H9 (cell line): ENCODE results near the gene ZNF341. TPM values are rescaled to one million over a fixed set of nuclear protein-coding genes. Genes with fewer than 3 reads are reported as not detected.

ENCODE experiments used
- DNase-seq: peaks from one replicate; pipeline ENCODE4 v3.0.0-alpha.2; 2017
- H2AFZ ChIP-seq: one replicate; pipeline ENCODE4 v1.6.1; 2013; ENCODE audit warnings: mild to moderate bottlenecking, low read length, control low read depth, moderate library complexity
- H2AK5ac ChIP-seq: 2 replicates; pipeline ENCODE4 v1.6.1; 2013; ENCODE audit warnings: low read length, control low read depth, mixed read lengths; ENCODE audit not compliant: insufficient read length
- H2BK120ac ChIP-seq: one replicate; pipeline ENCODE4 v1.6.1; 2013; ENCODE audit warnings: low read depth, mild to moderate bottlenecking, low read length, control low read depth, inconsistent platforms; ENCODE audit not compliant: poor library complexity, severe bottlenecking
- H2BK12ac ChIP-seq: 2 replicates; pipeline ENCODE4 v1.6.1; 2013; ENCODE audit warnings: low read length, control low read depth, mixed read lengths, low read depth; ENCODE audit not compliant: insufficient read length
- H2BK15ac ChIP-seq: 2 replicates; pipeline ENCODE4 v1.6.1; 2013; ENCODE audit warnings: low read depth, low read length, control low read depth
- H2BK20ac ChIP-seq: one replicate; pipeline ENCODE4 v1.6.1; 2013; ENCODE audit warnings: low read depth, mild to moderate bottlenecking, low read length, control low read depth, inconsistent platforms; ENCODE audit not compliant: poor library complexity, severe bottlenecking
- H2BK5ac ChIP-seq: 2 replicates; pipeline ENCODE4 v1.6.1; 2013; ENCODE audit warnings: low read length, control low read depth, mixed read lengths; ENCODE audit not compliant: insufficient read length
- H3K14ac ChIP-seq: 2 replicates; pipeline ENCODE4 v1.6.1; 2013; ENCODE audit warnings: low read length, control low read depth; ENCODE audit not compliant: insufficient read depth
- H3K18ac ChIP-seq: 2 replicates; pipeline ENCODE4 v1.6.1; 2013; ENCODE audit warnings: low read depth, mild to moderate bottlenecking, mixed read lengths, low read length, control low read depth; ENCODE audit not compliant: insufficient read length
- H3K23ac ChIP-seq: 2 replicates; pipeline ENCODE4 v1.6.1; 2013; ENCODE audit warnings: low read length, control low read depth, mixed read lengths, low read depth; ENCODE audit not compliant: insufficient read length
- H3K23me2 ChIP-seq: 2 replicates; pipeline ENCODE4 v1.6.1; 2013; ENCODE audit warnings: low read depth, mild to moderate bottlenecking, mixed read lengths, low read length, control low read depth; ENCODE audit not compliant: insufficient read length, poor library complexity, severe bottlenecking
- H3K27ac ChIP-seq: 2 replicates; pipeline ENCODE4 v1.5.1; 2013; ENCODE audit warnings: low read length, control low read depth, mixed read lengths, low read depth; ENCODE audit not compliant: insufficient read length
- H3K27me3 ChIP-seq: 2 replicates; pipeline ENCODE4 v1.6.1; 2013; ENCODE audit warnings: low read length, control low read depth, inconsistent platforms; ENCODE audit not compliant: insufficient read depth
- H3K4ac ChIP-seq: 2 replicates; pipeline ENCODE4 v1.6.1; 2013; ENCODE audit warnings: low read depth, mild to moderate bottlenecking, control low read depth, inconsistent platforms, low read length, moderate library complexity
- H3K4me1 ChIP-seq: 2 replicates; pipeline ENCODE4 v1.6.1; 2013; ENCODE audit warnings: low read length, control low read depth, inconsistent platforms; ENCODE audit not compliant: insufficient read depth
- H3K4me2 ChIP-seq: 2 replicates; pipeline ENCODE4 v1.6.1; 2013; ENCODE audit warnings: low read length, control low read depth, mixed read lengths; ENCODE audit not compliant: insufficient read length, insufficient read depth
- H3K56ac ChIP-seq: 2 replicates; pipeline ENCODE4 v1.6.1; 2013; ENCODE audit warnings: low read depth, mild to moderate bottlenecking, mixed read lengths, low read length, control low read depth; ENCODE audit not compliant: insufficient read length
- H3K79me1 ChIP-seq: 2 replicates; pipeline ENCODE4 v1.6.1; 2013; ENCODE audit warnings: low read depth, mild to moderate bottlenecking, moderate library complexity, low read length, control low read depth, inconsistent platforms; ENCODE audit not compliant: insufficient read depth, poor library complexity, severe bottlenecking
- H3K79me2 ChIP-seq: 2 replicates; pipeline ENCODE4 v1.6.1; 2013; ENCODE audit warnings: low read length, control low read depth, inconsistent platforms; ENCODE audit not compliant: insufficient read depth
- H3K9ac ChIP-seq: 2 replicates; pipeline ENCODE4 v1.6.1; 2013; ENCODE audit warnings: low read length, control low read depth, mixed read lengths; ENCODE audit not compliant: insufficient read length; ENCODE audit errors: extremely low read depth
- H3K9me3 ChIP-seq: one replicate; pipeline ENCODE4 v1.6.1; 2013; ENCODE audit warnings: low read depth, low read length, inconsistent platforms; ENCODE audit not compliant: control insufficient read depth
- H3T11ph ChIP-seq: one replicate; pipeline ENCODE4 v1.6.1; 2013; ENCODE audit warnings: mild to moderate bottlenecking, low read length, control low read depth, inconsistent platforms
- H4K20me1 ChIP-seq: one replicate; pipeline ENCODE4 v1.6.1; 2013; ENCODE audit not compliant: control insufficient read depth, insufficient read length, insufficient read depth
- H4K5ac ChIP-seq: 2 replicates; pipeline ENCODE4 v1.6.1; 2013; ENCODE audit warnings: low read depth, mild to moderate bottlenecking, mixed read lengths, low read length, control low read depth; ENCODE audit not compliant: insufficient read length
- H4K8ac ChIP-seq: replicated peaks from 2 replicates; pipeline ENCODE4 v1.6.1; 2013; ENCODE audit warnings: low read length, control low read depth, mixed read lengths, low read depth; ENCODE audit not compliant: insufficient read length
- H4K91ac ChIP-seq: 2 replicates; pipeline ENCODE4 v1.6.1; 2013; ENCODE audit warnings: low read depth, mild to moderate bottlenecking, moderate library complexity, mixed read lengths, low read length, control low read depth; ENCODE audit not compliant: insufficient read length
- H3K27ac Mint-ChIP-seq, 3 experiments: 2 replicates in 2 of 3; 3 replicates in 1 of 3; pipeline ENCODE4 v1.8.0; 2020 to 2021; ENCODE audit warnings: mixed read lengths in 3 of 3, mild to moderate bottlenecking in 1 of 3, moderate library complexity in 1 of 3
- H3K27me3 Mint-ChIP-seq: 2 replicates; pipeline ENCODE4 v1.8.0; 2021; ENCODE audit warnings: low read depth, mild to moderate bottlenecking, moderate library complexity, mixed read lengths
- H3K36me3 Mint-ChIP-seq, 3 experiments: 2 replicates in 2 of 3; 3 replicates in 1 of 3; pipeline ENCODE4 v1.8.0; 2020 to 2021; ENCODE audit warnings: low read depth in 3 of 3, mixed read lengths in 3 of 3; ENCODE audit not compliant: insufficient read depth in 1 of 3
- H3K4me1 Mint-ChIP-seq, 2 experiments: 2 replicates each; pipeline ENCODE4 v1.8.0; 2020; ENCODE audit warnings: mixed read lengths in 2 of 2
- H3K4me3 Mint-ChIP-seq, 2 experiments: 2 replicates in 1 of 2; 3 replicates in 1 of 2; pipeline ENCODE4 v1.8.0; 2020 to 2021; ENCODE audit warnings: mild to moderate bottlenecking in 2 of 2, mixed read lengths in 2 of 2, moderate library complexity in 1 of 2
- H3K9me3 Mint-ChIP-seq, 2 experiments: 2 replicates in 1 of 2; 3 replicates in 1 of 2; pipeline ENCODE4 v1.8.0; 2020; ENCODE audit warnings: mild to moderate bottlenecking in 2 of 2, mixed read lengths in 2 of 2, moderate library complexity in 1 of 2
- CTCF ChIP-seq: fragments of 200-600 bp; sonication (generic); conservative IDR thresholded peaks from 3 replicates; pipeline ENCODE4 v1.8.0; 2021; ENCODE audit warnings: antibody characterized with exemption, mild to moderate bottlenecking
- WGBS: extraction: QIAGEN DNeasy Blood & Tissue Kit; methylation state at CpG from one replicate; pipeline ENCODE4 v1.1.7; 2013; ENCODE audit warnings: missing lambda C conversion rate, low lambda C conversion rate, mixed read lengths; ENCODE audit not compliant: insufficient read length; ENCODE audit errors: extremely low coverage; 5-methylcytosine and 5-hydroxymethylcytosine counted together
- total RNA-seq: library from RNA; stranded (reverse); gene quantifications from 2 replicates; pipeline ENCODE4 v1.2.1, GENCODE V29; 2021

Gene ZNF341
- total RNA-seq, 1 experiment from 2014 or later = 5.2 TPM

- Mint-ChIP-seq H3K4me3 (0 out of 5 replicates have a peak overlapping the region, but pooled peaks of 1 of the 2 experiments have one; percentile 53), H3K4me1 (peaks cover 45 to 52% of the 10 kb centered on the region in 2 experiments), H3K27ac (peak overlapping the region; percentile 44 to 91 (median 76); a peak in 4 of 7 replicates), H3K36me3 (no peaks in the 10 kb centered on the region; a peak in 1 of 7 replicates), H3K9me3 (no peaks in the 10 kb centered on the region), H3K27me3 (no peaks in the 10 kb centered on the region)
- H3K4me2 ChIP-seq = no peak overlapping the region
- H4K8ac ChIP-seq = no peak overlapping the region
- H3K14ac ChIP-seq = peak overlapping the region; percentile 42; the same call in 1 of the 2 replicates
- H2BK20ac ChIP-seq = no peak overlapping the region
- H3K23me2 ChIP-seq = no peaks in the 10 kb centered on the region
- no peak overlapping the region for H3K56ac ChIP-seq
- H3K27me3 ChIP-seq = no peaks in the 10 kb centered on the region
- no peak overlapping the region for H2BK5ac ChIP-seq
- H2AFZ ChIP-seq = no peak overlapping the region
- H2AK5ac ChIP-seq = no peak overlapping the region
- H3T11ph ChIP-seq = no peak overlapping the region
- TF ChIP-seq CTCF = no peak
- peak overlapping the region; percentile 60 for H3K18ac ChIP-seq
- H3K4ac ChIP-seq = no peak overlapping the region
- no peaks in the 10 kb centered on the region for H3K9me3 ChIP-seq
- H3K23ac ChIP-seq = no peak overlapping the region
- H4K91ac ChIP-seq = no peak overlapping the region
- no peak overlapping the region for H2BK12ac ChIP-seq
- H2BK120ac ChIP-seq = peak overlapping the region; percentile 64
- no peak overlapping the region for H3K9ac ChIP-seq
- no peak overlapping the region for H3K27ac ChIP-seq
- peaks cover 4% of the 10 kb centered on the region; the same call in 1 of the 2 replicates for H3K4me1 ChIP-seq
- H4K20me1 ChIP-seq = no peaks in the 10 kb centered on the region
- no peak overlapping the region for H2BK15ac ChIP-seq
- peak; percentile 67 for DNase-seq
- no peak overlapping the region for H4K5ac ChIP-seq
- no CpG with 5 or more reads among the region's 5 CpGs for WGBS
- H3K79me2 ChIP-seq = peaks cover 3% of the 10 kb centered on the region; the same call in 1 of the 2 replicates
- no peaks in the 10 kb centered on the region for H3K79me1 ChIP-seq
Measured at GRCh38 chr20:33826270-33826897, 94.6 kb downstream of the ZNF341 start.
